Left ventricle myocardium inferior (tissue), 1 donor: ENCODE results near the gene C1orf210. TPM values are rescaled to one million over a fixed set of nuclear protein-coding genes. Genes with fewer than 3 reads are reported as not detected.

Experiments
- DNase-seq: peaks from one replicate; pipeline ENCODE4 v3.0.0-alpha.2; 2020
- H3K27ac ChIP-seq: fragments of 200-600 bp; replicated peaks from 2 replicates; pipeline ENCODE4 v1.8.0; 2021
- H3K27me3 ChIP-seq: fragments of 200-600 bp; 2 replicates; pipeline ENCODE4 v1.8.0; 2021; ENCODE audit warnings: low read depth
- H3K36me3 ChIP-seq: fragments of 200-600 bp; 2 replicates; pipeline ENCODE4 v1.8.0; 2021
- H3K4me1 ChIP-seq: fragments of 200-600 bp; 2 replicates; pipeline ENCODE4 v1.8.0; 2021
- H3K4me3 ChIP-seq: fragments of 200-600 bp; 2 replicates; pipeline ENCODE4 v1.8.0; 2021; ENCODE audit warnings: mild to moderate bottlenecking, moderate library complexity
- H3K9me3 ChIP-seq: fragments of 200-600 bp; replicated peaks from 2 replicates; pipeline ENCODE4 v1.8.0; 2021
- intact Hi-C: fragments of 100-400 bp; cut with micrococcal nuclease; formaldehyde crosslinking; loops from one replicate; pipeline ENCODE4 v1.11.0; 2022
- total RNA-seq: library from RNA; stranded (reverse); fragmentation: NEBNext Ultra II Directional; extraction: Animal tissue kit (Norgen Biotek cat#: 25700); gene quantifications from one replicate; pipeline ENCODE4 v1.2.1, GENCODE V29; 2021
- TF ChIP-seq, protein P1 (sequence below): fragments of 200-600 bp; IDR thresholded peaks from 2 replicates; pipeline ENCODE4 v1.8.0; 2021; ENCODE audit warnings: antibody characterized with exemption, mild to moderate bottlenecking, borderline replicate concordance
- donor health status: DM: no; HTN: yes; CAD: no; lungs with severe emphysema.

C1orf210 gene
- total RNA-seq, 1 donor from 2014 or later: not detected

DNA sequence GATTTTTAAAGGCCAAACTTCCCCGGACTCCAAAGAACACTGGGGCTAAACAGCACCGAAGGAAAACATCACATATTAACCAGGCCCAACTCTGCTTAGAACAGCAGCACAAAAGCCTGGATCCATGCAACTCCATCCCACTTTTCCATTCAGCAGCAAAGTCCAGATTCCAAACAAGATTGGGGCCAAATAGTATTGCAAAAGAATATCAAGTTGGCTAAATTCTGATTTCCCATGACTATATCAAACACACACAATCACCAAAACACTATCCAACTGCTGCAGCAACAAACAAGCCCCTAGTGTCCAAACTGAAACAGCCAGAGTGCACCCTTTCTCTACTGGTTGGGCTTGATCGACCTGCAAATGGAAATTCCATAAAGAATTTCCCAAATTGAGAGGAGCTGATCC, 35.0 kb downstream of the C1orf210 start:
- no peak overlapping the region for H3K4me3 ChIP-seq
- H3K27me3 ChIP-seq: no peaks in the 10 kb centered on the region
- no peak overlapping the region for H3K27ac ChIP-seq
- no peaks in the 10 kb centered on the region for H3K9me3 ChIP-seq
- H3K4me1 ChIP-seq: peaks cover 5% of the 10 kb centered on the region
- DNase-seq: no peak
- H3K36me3 ChIP-seq: no peaks in the 10 kb centered on the region
- intact Hi-C loops: no loop called here
- TF ChIP-seq, protein P1, sequence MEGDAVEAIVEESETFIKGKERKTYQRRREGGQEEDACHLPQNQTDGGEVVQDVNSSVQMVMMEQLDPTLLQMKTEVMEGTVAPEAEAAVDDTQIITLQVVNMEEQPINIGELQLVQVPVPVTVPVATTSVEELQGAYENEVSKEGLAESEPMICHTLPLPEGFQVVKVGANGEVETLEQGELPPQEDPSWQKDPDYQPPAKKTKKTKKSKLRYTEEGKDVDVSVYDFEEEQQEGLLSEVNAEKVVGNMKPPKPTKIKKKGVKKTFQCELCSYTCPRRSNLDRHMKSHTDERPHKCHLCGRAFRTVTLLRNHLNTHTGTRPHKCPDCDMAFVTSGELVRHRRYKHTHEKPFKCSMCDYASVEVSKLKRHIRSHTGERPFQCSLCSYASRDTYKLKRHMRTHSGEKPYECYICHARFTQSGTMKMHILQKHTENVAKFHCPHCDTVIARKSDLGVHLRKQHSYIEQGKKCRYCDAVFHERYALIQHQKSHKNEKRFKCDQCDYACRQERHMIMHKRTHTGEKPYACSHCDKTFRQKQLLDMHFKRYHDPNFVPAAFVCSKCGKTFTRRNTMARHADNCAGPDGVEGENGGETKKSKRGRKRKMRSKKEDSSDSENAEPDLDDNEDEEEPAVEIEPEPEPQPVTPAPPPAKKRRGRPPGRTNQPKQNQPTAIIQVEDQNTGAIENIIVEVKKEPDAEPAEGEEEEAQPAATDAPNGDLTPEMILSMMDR: no peak

- TF ChIP-seq, protein P1: no peak
- H3K9me3 ChIP-seq: no peaks in the 10 kb centered on the region
- H3K27ac ChIP-seq: no peak overlapping the region
- no peak overlapping the region for H3K4me3 ChIP-seq
- DNase-seq: no peak
- intact Hi-C loops: no loop called here
- no peaks in the 10 kb centered on the region for H3K36me3 ChIP-seq
- no peaks in the 10 kb centered on the region for H3K4me1 ChIP-seq
- no peaks in the 10 kb centered on the region for H3K27me3 ChIP-seq
These were observed 38.0 kb downstream of the C1orf210 start for GRCh38 chr1:43247256-43247921.

- Histone ChIP-seq H3K36me3 (no peaks in the 10 kb centered on the region), H3K4me1 (peaks cover 1% of the 10 kb centered on the region), H3K27ac (no peak overlapping the region), H3K4me3 (no peak overlapping the region), H3K27me3 (no peaks in the 10 kb centered on the region), H3K9me3 (no peaks in the 10 kb centered on the region)
- TF ChIP-seq, protein P1: no peak
- DNase-seq: no peak
- intact Hi-C loops: no loop called here
These were observed 38.7 kb downstream of the C1orf210 start for GRCh38 chr1:43246466-43247213.

DNA sequence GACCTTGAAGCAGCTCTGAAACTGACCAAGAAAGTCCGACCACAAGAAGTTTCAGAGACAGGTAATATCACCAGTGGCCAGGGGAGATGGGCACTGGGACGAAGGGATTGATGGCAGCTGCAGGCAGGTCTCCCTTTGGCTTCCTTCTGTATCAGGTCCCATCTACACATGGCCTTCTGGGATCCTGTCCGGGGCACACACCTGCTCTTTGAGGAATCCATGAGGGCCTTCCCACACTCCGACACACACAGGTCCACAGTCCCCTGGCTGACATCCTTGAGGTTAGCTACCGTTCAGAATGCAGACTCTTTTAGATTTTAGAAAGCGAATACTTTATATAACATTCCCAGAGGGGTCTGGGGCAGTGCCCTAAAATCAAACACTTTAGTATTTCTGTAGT, 42.1 kb downstream of the C1orf210 start:
- peaks cover 35% of the 10 kb centered on the region for H3K4me1 ChIP-seq
- intact Hi-C loops: no loop called here
- H3K36me3 ChIP-seq: no peaks in the 10 kb centered on the region
- H3K27me3 ChIP-seq: no peaks in the 10 kb centered on the region
- TF ChIP-seq, protein P1: no peak
- no peak overlapping the region for H3K27ac ChIP-seq
- no peak for DNase-seq
- no peak overlapping the region for H3K4me3 ChIP-seq
- H3K9me3 ChIP-seq: no peaks in the 10 kb centered on the region

DNA sequence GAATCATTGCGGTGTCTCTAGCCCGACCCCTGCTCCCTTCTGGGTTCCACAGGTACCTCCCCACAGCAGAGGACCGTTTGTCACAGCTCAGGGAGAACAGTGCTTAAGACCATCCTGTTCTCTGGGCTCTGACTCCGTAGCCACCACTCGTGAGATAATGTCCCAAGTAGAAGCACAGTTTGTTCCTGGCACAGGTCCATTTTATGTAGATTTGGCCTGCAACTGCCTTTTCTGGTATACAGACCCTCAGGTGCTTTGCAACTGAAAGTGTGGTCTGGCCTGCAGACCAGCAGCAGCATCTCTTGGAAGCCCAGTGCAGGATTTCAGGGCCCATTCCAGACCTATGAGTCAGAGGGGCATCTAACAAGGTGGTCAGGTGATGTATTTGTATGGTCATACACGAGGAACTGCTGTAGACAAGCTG, 44.0 kb downstream of the C1orf210 start:
- Histone ChIP-seq H3K27me3 (no peaks in the 10 kb centered on the region), H3K9me3 (no peaks in the 10 kb centered on the region), H3K4me1 (peaks cover 43% of the 10 kb centered on the region), H3K4me3 (no peak overlapping the region), H3K36me3 (no peaks in the 10 kb centered on the region), H3K27ac (peak overlapping the region; percentile 63)
- DNase-seq: no peak
- intact Hi-C loops: no loop called here
- TF ChIP-seq, protein P1: no peak
